HAP-1 (cell line): Measurements from ENCODE around the gene SNED1.

ENCODE experiments used
- DNase-seq, 2 experiments: peaks; one replicate each; pipeline ENCODE4 v3.0.0-alpha.2; 2016 to 2020; ENCODE audit warnings: low spot score in 2 of 2
- H3K27me3 ChIP-seq: fragments of 250-450 bp; sonication (Bioruptor Pico); 2 replicates; pipeline ENCODE4 v1.5.1; 2020; ENCODE audit warnings: low read depth, mild to moderate bottlenecking, moderate library complexity
- H3K36me3 ChIP-seq: fragments of 250-450 bp; sonication (Bioruptor Pico); replicated peaks from 2 replicates; pipeline ENCODE4 v1.5.1; 2020; ENCODE audit warnings: mild to moderate bottlenecking
- H3K4me1 ChIP-seq: fragments of 250-450 bp; sonication (Bioruptor Pico); 2 replicates; pipeline ENCODE4 v1.5.1; 2020; ENCODE audit warnings: mild to moderate bottlenecking
- H3K4me3 ChIP-seq: fragments of 250-450 bp; sonication (Bioruptor Pico); 2 replicates; pipeline ENCODE4 v1.5.1; 2020; ENCODE audit warnings: mild to moderate bottlenecking, moderate library complexity
- H3K9me3 ChIP-seq: fragments of 250-450 bp; sonication (Bioruptor Pico); 2 replicates; pipeline ENCODE4 v1.5.1; 2020; ENCODE audit warnings: mild to moderate bottlenecking, moderate library complexity
- in situ Hi-C: fragments of 300-500 bp; cut with MboI; formaldehyde crosslinking; loops from 3 replicates; pipeline ENCODE4 v1.14.3; 2020; ENCODE audit warnings: low sequenced_read_pairs, inconsistent platforms, mixed read lengths

The SNED1 gene

DNA sequence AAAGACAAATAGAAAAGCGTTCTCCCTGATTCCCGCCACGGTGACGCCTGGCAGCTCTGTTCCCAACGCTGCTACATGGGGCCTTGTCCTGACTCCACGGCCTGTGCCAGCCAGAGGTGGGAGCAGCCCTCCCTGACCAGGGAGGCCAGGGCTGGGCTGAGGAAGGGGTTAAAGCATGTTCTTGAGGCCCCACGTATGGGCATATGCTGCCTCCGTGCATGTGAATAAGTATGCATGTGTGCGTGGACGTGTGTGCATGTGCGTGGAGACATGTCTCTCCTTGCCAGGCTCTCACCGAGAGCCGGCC lies 1.6 kb upstream of the SNED1 start:
- in situ Hi-C loops, result no loop called here
- Histone ChIP-seq H3K36me3 (no peaks in the 10 kb centered on the region), H3K9me3 (no peaks in the 10 kb centered on the region), H3K27me3 (no peaks in the 10 kb centered on the region), H3K4me3 (no peak overlapping the region), H3K4me1 (no peaks in the 10 kb centered on the region)
- peak in 1 of 2 experiments; percentile 5 for DNase-seq

GRCh38 chr2:240997141-240997855 lies 1.1 kb upstream of the SNED1 start:
- Histone ChIP-seq H3K4me1 (no peaks in the 10 kb centered on the region), H3K4me3 (no peak overlapping the region), H3K27me3 (no peaks in the 10 kb centered on the region), H3K36me3 (no peaks in the 10 kb centered on the region), H3K9me3 (no peaks in the 10 kb centered on the region)
- DNase-seq, result peak in 1 of 2 experiments; percentile 4
- in situ Hi-C loops, result no loop called here

- no peak for DNase-seq
- H3K4me3 ChIP-seq, result peak overlapping the region; percentile 27
- no peaks in the 10 kb centered on the region for H3K36me3 ChIP-seq
- in situ Hi-C loops, result no loop called here
- H3K4me1 ChIP-seq, result no peaks in the 10 kb centered on the region
- H3K9me3 ChIP-seq, result 0 out of 2 replicates have a peak, but pooled peaks cover under 1% of the 10 kb centered on the region
- no peaks in the 10 kb centered on the region for H3K27me3 ChIP-seq
Measured at GRCh38 chr2:240998706-240998994, 232 bp downstream of the SNED1 start.

DNA sequence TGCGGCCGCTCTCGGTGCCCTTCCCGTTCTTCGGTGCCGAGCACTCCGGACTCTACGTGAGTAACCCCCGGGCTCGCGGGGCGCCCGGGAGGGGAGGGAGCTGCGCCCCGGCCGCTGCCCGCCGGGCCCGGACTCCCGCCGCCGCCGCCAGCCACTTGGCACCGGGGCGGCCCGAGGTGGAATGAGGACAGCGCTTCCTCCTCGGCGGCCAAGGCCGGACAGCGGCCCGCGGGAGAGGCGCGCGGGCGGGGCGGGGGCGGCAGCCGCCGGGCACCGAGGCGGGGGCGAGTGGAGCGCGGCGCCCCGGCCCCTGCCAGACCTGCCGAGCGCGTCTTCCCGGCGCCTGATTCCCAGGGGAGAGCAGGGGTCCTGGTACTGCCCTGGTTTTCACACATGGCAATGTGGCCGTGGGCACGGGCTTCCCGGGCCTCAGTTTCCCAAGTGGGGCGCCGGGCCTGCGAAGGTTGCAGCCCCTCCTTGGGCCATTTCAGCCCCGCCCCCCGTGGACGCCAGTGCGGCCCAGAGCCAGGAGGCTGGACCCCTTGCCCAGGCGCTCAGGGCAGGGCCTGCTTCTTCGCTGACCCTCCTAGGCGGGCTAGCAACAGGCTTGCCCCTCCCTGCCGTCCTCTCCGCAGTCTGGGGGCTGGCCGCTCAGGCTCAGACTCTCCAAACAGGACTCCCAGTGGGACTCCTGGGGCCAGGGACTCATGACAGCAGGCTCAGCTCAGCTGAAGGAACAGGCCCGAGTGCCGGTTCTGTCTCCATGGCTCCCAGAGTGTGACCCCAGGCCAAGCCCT lies 775 bp downstream of the SNED1 start:
- Histone ChIP-seq H3K36me3 (no peaks in the 10 kb centered on the region), H3K4me1 (no peaks in the 10 kb centered on the region), H3K9me3 (peaks cover 4% of the 10 kb centered on the region; the same call in 1 of the 2 replicates), H3K27me3 (no peaks in the 10 kb centered on the region), H3K4me3 (peak overlapping the region; percentile 27)
- DNase-seq, result peak in 1 of 2 experiments; percentile 14
- in situ Hi-C loops, result no loop called here

- no peaks in the 10 kb centered on the region for H3K36me3 ChIP-seq
- no peaks in the 10 kb centered on the region for H3K27me3 ChIP-seq
- no peak overlapping the region for H3K4me3 ChIP-seq
- H3K9me3 ChIP-seq, result peaks cover 7% of the 10 kb centered on the region; the same call in 1 of the 2 replicates
- no peaks in the 10 kb centered on the region for H3K4me1 ChIP-seq
- in situ Hi-C loops, result no loop called here
- peak in 1 of 2 experiments; percentile 6 for DNase-seq
Measured at GRCh38 chr2:240999873-241000541, 1.6 kb downstream of the SNED1 start.

- in situ Hi-C loops, result no loop called here
- Histone ChIP-seq H3K27me3 (no peaks in the 10 kb centered on the region), H3K9me3 (peaks cover 16% of the 10 kb centered on the region), H3K4me3 (no peak overlapping the region), H3K4me1 (no peaks in the 10 kb centered on the region), H3K36me3 (no peaks in the 10 kb centered on the region)
- DNase-seq, result peak in 1 of 2 experiments; percentile 4
Measured at GRCh38 chr2:241000831-241001321, 2.5 kb downstream of the SNED1 start.

DNA sequence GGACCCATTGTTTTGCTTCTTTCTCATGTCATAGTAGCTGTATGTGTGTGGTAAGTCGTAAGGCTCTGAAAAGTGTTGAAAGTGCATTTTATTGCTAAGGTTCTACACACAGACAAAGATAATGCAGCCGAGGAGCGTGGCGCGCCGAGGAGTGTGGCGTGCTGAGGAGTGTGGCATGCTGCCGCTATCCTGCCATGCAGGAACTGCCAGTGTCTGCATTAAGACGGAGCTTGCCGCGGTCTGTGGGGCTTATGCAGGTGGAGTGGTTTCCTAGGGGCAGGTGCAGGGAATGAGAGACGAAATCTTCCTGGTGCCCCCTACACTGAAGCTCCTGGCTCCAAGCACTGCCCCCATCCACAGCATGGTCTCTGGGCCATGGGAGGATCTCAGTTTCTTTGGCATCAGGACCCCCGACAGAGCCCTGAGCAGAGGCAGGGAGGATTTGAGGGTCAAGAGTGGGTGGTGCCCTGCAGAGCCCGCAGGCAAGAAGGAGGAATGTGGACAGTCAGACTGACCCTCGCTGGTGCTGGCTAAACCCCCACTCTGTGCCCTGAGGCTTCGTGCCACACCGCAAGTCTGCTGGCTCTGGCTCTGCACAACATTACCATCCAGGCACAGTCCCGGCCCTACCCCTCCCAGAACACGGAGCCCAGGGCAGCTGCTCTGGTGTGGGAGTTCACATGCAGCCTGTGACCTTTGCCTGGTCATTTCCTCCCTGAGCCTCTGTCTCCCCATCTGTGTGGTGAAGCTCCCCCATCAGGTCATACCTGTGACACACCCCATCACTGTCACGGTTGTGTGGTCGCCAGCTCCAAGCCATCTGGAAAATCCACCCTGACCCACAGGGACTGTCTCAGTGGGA lies 3.2 kb downstream of the SNED1 start:
- peaks cover 20% of the 10 kb centered on the region for H3K9me3 ChIP-seq
- H3K4me1 ChIP-seq, result no peaks in the 10 kb centered on the region
- in situ Hi-C loops, result no loop called here
- DNase-seq, result peak in 1 of 2 experiments; percentile 5
- H3K36me3 ChIP-seq, result no peaks in the 10 kb centered on the region
- no peaks in the 10 kb centered on the region for H3K27me3 ChIP-seq
- H3K4me3 ChIP-seq, result no peak overlapping the region

GRCh38 chr2:241002275-241003046 lies 4.0 kb downstream of the SNED1 start:
- Histone ChIP-seq H3K4me1 (no peaks in the 10 kb centered on the region), H3K9me3 (peaks cover 20% of the 10 kb centered on the region), H3K4me3 (no peak overlapping the region), H3K27me3 (no peaks in the 10 kb centered on the region), H3K36me3 (no peaks in the 10 kb centered on the region)
- in situ Hi-C loops, result no loop called here
- peak in 1 of 2 experiments; percentile 5 for DNase-seq

GRCh38 chr2:241003047-241003360 lies 4.6 kb downstream of the SNED1 start:
- Histone ChIP-seq H3K27me3 (no peaks in the 10 kb centered on the region), H3K9me3 (peaks cover 20% of the 10 kb centered on the region), H3K4me1 (no peaks in the 10 kb centered on the region), H3K4me3 (no peak overlapping the region), H3K36me3 (no peaks in the 10 kb centered on the region)
- in situ Hi-C loops, result no loop called here
- no peak for DNase-seq

DNA sequence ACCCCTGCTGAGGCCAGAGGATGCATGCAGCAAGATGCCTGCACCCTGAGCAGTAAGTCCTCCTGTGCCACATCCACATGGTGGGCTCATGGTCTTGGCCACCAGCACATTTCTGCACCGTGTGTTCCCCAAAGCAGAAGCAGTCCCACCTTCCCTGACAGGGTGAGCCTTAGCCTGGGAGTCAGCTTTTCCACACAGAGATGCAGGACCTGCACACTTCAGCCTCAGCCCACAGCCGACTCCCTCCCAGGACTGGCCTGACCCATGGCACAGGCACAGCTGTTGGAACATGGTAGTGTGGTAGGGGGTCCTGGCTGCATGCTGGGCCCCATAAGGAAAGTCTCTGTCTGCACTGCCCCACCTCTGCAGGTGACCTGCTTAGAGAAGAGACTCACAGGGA lies 5.0 kb downstream of the SNED1 start:
- no peak overlapping the region for H3K4me3 ChIP-seq
- in situ Hi-C loops, result no loop called here
- peaks cover 20% of the 10 kb centered on the region for H3K9me3 ChIP-seq
- no peaks in the 10 kb centered on the region for H3K4me1 ChIP-seq
- no peak for DNase-seq
- no peaks in the 10 kb centered on the region for H3K36me3 ChIP-seq
- H3K27me3 ChIP-seq, result no peaks in the 10 kb centered on the region

DNA sequence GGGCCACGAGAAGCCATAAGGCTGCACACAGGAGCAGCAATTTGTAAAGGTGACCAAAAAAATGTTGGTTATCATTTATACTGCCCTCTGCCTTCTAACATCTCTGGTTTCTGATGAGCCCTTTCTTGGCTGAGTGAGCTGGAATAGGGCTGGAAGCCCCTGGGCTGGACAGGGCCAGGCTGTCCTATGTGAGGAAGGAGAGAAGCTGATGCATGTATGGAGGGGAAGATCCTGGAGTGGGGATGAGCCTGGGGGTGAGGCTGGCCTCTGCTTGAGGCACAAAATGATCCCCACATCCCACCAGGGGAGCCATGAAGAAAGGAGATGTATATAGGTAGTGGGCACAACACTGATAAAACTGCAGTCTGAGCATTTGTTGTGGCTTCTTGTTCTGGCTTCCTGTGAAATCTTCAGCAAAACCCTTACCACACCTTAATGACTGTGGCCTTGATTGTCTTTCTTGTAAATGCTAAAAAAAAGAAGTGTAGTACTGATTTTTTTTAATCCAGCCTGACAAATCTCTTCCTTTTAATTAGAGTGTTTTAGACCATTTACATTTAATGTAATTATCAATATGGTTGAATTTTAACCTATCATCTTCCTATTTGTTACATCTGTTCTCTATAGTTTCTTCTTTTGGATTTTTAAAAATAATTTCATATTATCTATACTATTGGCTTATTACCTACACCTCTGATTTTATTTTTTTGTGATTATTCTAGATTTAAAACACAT lies 5.6 kb downstream of the SNED1 start:
- DNase-seq, result no peak
- H3K9me3 ChIP-seq, result peaks cover 20% of the 10 kb centered on the region
- no peaks in the 10 kb centered on the region for H3K36me3 ChIP-seq
- H3K27me3 ChIP-seq, result no peaks in the 10 kb centered on the region
- H3K4me1 ChIP-seq, result no peaks in the 10 kb centered on the region
- no peak overlapping the region for H3K4me3 ChIP-seq
- in situ Hi-C loops, result no loop called here

DNA sequence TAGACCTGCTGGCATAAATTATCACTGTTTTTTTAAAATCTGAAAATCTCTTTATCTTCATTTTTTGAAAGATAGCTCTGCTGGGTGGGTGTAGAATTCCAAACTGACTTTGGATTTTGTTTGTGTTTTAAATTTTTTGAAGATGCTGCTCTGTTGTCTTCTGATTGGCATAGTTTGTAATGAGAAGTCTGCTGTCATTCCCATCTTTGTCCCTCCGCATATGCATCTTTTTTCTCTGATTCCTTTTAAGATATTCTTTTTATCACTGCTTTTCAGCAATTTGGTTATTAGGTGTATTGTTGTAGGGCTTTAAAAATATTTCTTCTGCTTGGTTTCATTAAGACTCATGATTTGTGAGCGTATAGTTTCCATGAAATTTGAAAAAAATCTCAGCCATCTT lies 7.2 kb downstream of the SNED1 start:
- H3K36me3 ChIP-seq, result no peaks in the 10 kb centered on the region

More for the DNA sequence above, 7.2 kb downstream of the SNED1 start:
- Histone ChIP-seq H3K9me3 (peaks cover 20% of the 10 kb centered on the region), H3K27me3 (no peaks in the 10 kb centered on the region), H3K4me1 (peaks cover 9% of the 10 kb centered on the region), H3K4me3 (no peak overlapping the region)
- in situ Hi-C loops, result no loop called here
- DNase-seq, result no peak
